ENCODE data around the gene SUN2.

- TF ChIP-seq CTCF (IDR thresholded peaks at IDR 0.05; ENCODE audit: low read depth, low read length) (no peak), EZH2phosphoT487 (IDR thresholded peaks at IDR 0.05; ENCODE audit: low read depth) (no peak)
These were observed 21.2 kb downstream of the SUN2 start for GRCh38 chr22:38734421-38735100.
